Peyer's patch (tissue), 4 donors: Measurements from ENCODE around the gene SLC12A8.

Source experiments
- CTCF ChIP-seq, 6 experiments: fragments of 450-650 bp in 4 of 6; fragments of 200-600 bp in 2 of 6; sonication (generic) in 1 of 6; IDR thresholded peaks; one replicate each; pipeline ENCODE4 v1.5.1; 2017 to 2019; ENCODE audit warnings: antibody characterized with exemption in 6 of 6, mild to moderate bottlenecking in 3 of 6, moderate library complexity in 1 of 6
- POLR2A ChIP-seq, 2 donors: fragments of 450-650 bp; IDR thresholded peaks; one replicate each; pipeline ENCODE4 v1.5.1; 2017; ENCODE audit warnings: antibody characterized with exemption in 2 of 2, mild to moderate bottlenecking in 2 of 2, moderate library complexity in 2 of 2

- no peak for TF ChIP-seq CTCF (IDR thresholded peaks at IDR 0.05)
- TF ChIP-seq POLR2A (IDR thresholded peaks at IDR 0.05), result no peak
These were observed 71.5 kb downstream of the SLC12A8 start for GRCh38 chr3:125140818-125141595.
